Panc1 (cell line): Measurements from ENCODE around the gene CDH23. TPM values are rescaled to one million over a fixed set of nuclear protein-coding genes. Genes with fewer than 3 reads are reported as not detected.

Experiments used
- ATAC-seq: fragments of 200-7000 bp; cut with Tn5 transposase; 2 replicates; pipeline ENCODE4 v1.9.1; 2020; ENCODE audit warnings: mild to moderate bottlenecking, moderate library complexity
- BruUV-seq: library from RNA; stranded (reverse); fragments of 400-500 nt; replicated peaks from 2 replicates; lab custom pipeline; 2021; lab: Mats Ljungman, UMichigan
- CTCF ChIA-PET: fragments of 300-600 bp; sonication (Branson Sonifier 250); formaldehyde crosslinking; loops from one replicate; lab custom pipeline; 2022; ENCODE audit warnings: antibody characterized with exemption; lab: Charles Lee
- POLR2A ChIA-PET: fragments of 300-600 bp; sonication (Branson Sonifier 250); formaldehyde crosslinking; loops from one replicate; lab custom pipeline; 2022; ENCODE audit warnings: antibody characterized with exemption; lab: Charles Lee
- DNase-seq: peaks from one replicate; pipeline ENCODE4 v3.0.0-alpha.2; 2010; ENCODE audit warnings: low read depth, low spot score
- H3K27ac ChIP-seq: 2 replicates; pipeline ENCODE4 v1.5.1; 2011; ENCODE audit warnings: mild to moderate bottlenecking, low read length, inconsistent platforms
- H3K27me3 ChIP-seq: fragments of 200-500 bp; sonication (Bioruptor generic); 2 replicates; pipeline ENCODE4 v1.6.0; 2014; ENCODE audit warnings: low read length, inconsistent platforms; ENCODE audit not compliant: control insufficient read depth, insufficient read depth
- H3K36me3 ChIP-seq: fragments of 200-500 bp; sonication (Bioruptor generic); 2 replicates; pipeline ENCODE4 v1.5.1; 2014; ENCODE audit warnings: inconsistent platforms, mild to moderate bottlenecking, low read length, moderate library complexity; ENCODE audit not compliant: control insufficient read depth, insufficient read depth
- H3K4me1 ChIP-seq: 2 replicates; pipeline ENCODE4 v1.5.1; 2011; ENCODE audit warnings: inconsistent platforms, mild to moderate bottlenecking, low read length, moderate library complexity; ENCODE audit not compliant: control insufficient read depth, insufficient read depth
- H3K4me3 ChIP-seq, 2 experiments: 2 replicates each; pipeline ENCODE4 v1.5.1; 2011 to 2012; ENCODE audit warnings: low read depth in 2 of 2, low read length in 2 of 2, mild to moderate bottlenecking in 2 of 2, inconsistent platforms in 1 of 2, moderate library complexity in 1 of 2
- H3K9me3 ChIP-seq: fragments of 200-500 bp; sonication (Bioruptor generic); 2 replicates; pipeline ENCODE4 v1.5.1; 2014; ENCODE audit warnings: low read depth, mild to moderate bottlenecking, inconsistent platforms, low read length, moderate library complexity; ENCODE audit not compliant: control insufficient read depth, insufficient read depth
- CTCF ChIP-seq: fragments of 450-650 bp; IDR thresholded peaks from 2 replicates; pipeline ENCODE4 v1.5.1; 2017; ENCODE audit warnings: mild to moderate bottlenecking
- POLR2AphosphoS5 ChIP-seq: IDR thresholded peaks from 2 replicates; pipeline ENCODE4 v1.6.1; 2012; ENCODE audit warnings: mild to moderate bottlenecking, low read depth, low read length, moderate library complexity
- SIN3A ChIP-seq: IDR thresholded peaks from 2 replicates; pipeline ENCODE4 v1.6.1; 2012; ENCODE audit warnings: low read depth, mild to moderate bottlenecking, low read length, moderate library complexity, borderline replicate concordance; ENCODE audit not compliant: insufficient read depth
- TCF7L2 ChIP-seq: IDR thresholded peaks from 2 replicates; pipeline ENCODE4 v1.6.1; 2011; ENCODE audit warnings: mild to moderate bottlenecking, low read depth, low read length, inconsistent platforms
- in situ Hi-C: cut with HindIII; loops from 2 replicates; pipeline ENCODE4 v1.10.0; 2016; ENCODE audit warnings: low sequenced_read_pairs, low pct_unique_long_range_greater_than_20kb
- intact Hi-C: fragments of 100-400 bp; cut with micrococcal nuclease; formaldehyde crosslinking; loops from one replicate; pipeline ENCODE4 v1.10.0; 2022; ENCODE audit not compliant: unreplicated experiment
- total RNA-seq: library from RNA; stranded (reverse); gene quantifications from one replicate; pipeline ENCODE4 v1.2.1, GENCODE V29; 2021; ENCODE audit not compliant: unreplicated experiment
- TF ChIP-seq, protein P1 (sequence below), 2 experiments: IDR thresholded peaks; 2 replicates each; pipeline ENCODE4 v1.6.1; 2011 to 2012; ENCODE audit warnings: low read depth in 2 of 2, control low read depth in 1 of 2, low read length in 1 of 2, mild to moderate bottlenecking in 1 of 2, moderate library complexity in 1 of 2; ENCODE audit not compliant: insufficient read depth in 1 of 2

CDH23 gene
- total RNA-seq, 1 experiment from 2014 or later, result 2.7 TPM

DNA sequence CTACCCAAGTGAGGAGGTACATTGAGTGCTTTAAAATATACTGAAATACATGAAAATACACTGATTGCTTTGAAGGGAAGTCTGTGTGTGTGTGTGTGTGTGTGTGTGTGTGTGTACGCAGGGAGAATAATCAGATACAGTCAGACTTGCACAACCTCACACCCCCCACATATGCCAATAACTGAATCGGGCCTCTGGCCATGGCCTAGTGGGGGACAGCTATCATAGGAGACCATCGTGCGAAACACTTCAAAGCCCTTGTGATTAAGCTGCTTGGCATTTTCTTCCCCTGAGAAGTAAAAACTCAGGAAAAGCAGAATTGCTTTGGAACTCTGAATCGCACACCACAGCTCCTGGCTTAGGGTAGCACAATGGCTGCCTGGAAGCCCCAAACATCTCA, 187.7 kb downstream of the CDH23 start:
- in situ Hi-C loops (no loop called here), intact Hi-C loops (no loop called here)
- ATAC-seq (no peak), DNase-seq (no peak)
- TF ChIP-seq SIN3A (no peak), POLR2AphosphoS5 (no peak), CTCF (no peak), TCF7L2 (no peak)
- TF ChIP-seq, protein P1, sequence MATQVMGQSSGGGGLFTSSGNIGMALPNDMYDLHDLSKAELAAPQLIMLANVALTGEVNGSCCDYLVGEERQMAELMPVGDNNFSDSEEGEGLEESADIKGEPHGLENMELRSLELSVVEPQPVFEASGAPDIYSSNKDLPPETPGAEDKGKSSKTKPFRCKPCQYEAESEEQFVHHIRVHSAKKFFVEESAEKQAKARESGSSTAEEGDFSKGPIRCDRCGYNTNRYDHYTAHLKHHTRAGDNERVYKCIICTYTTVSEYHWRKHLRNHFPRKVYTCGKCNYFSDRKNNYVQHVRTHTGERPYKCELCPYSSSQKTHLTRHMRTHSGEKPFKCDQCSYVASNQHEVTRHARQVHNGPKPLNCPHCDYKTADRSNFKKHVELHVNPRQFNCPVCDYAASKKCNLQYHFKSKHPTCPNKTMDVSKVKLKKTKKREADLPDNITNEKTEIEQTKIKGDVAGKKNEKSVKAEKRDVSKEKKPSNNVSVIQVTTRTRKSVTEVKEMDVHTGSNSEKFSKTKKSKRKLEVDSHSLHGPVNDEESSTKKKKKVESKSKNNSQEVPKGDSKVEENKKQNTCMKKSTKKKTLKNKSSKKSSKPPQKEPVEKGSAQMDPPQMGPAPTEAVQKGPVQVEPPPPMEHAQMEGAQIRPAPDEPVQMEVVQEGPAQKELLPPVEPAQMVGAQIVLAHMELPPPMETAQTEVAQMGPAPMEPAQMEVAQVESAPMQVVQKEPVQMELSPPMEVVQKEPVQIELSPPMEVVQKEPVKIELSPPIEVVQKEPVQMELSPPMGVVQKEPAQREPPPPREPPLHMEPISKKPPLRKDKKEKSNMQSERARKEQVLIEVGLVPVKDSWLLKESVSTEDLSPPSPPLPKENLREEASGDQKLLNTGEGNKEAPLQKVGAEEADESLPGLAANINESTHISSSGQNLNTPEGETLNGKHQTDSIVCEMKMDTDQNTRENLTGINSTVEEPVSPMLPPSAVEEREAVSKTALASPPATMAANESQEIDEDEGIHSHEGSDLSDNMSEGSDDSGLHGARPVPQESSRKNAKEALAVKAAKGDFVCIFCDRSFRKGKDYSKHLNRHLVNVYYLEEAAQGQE (IDR thresholded peaks at IDR 0.05; ENCODE audit: insufficient read depth in 1 of 2, low read depth in 2 of 2, low read length in 1 of 2), result no peak
- Histone ChIP-seq H3K27me3 (peaks cover 12% of the 10 kb centered on the region), H3K27ac (no peak overlapping the region), H3K4me1 (no peaks in the 10 kb centered on the region), H3K4me3 (no peak overlapping the region), H3K9me3 (no peaks in the 10 kb centered on the region), H3K36me3 (no peaks in the 10 kb centered on the region)
- ChIA-PET CTCF (no interaction called here), POLR2A (no interaction called here)
- BruUV-seq, result no TSS peak

DNA sequence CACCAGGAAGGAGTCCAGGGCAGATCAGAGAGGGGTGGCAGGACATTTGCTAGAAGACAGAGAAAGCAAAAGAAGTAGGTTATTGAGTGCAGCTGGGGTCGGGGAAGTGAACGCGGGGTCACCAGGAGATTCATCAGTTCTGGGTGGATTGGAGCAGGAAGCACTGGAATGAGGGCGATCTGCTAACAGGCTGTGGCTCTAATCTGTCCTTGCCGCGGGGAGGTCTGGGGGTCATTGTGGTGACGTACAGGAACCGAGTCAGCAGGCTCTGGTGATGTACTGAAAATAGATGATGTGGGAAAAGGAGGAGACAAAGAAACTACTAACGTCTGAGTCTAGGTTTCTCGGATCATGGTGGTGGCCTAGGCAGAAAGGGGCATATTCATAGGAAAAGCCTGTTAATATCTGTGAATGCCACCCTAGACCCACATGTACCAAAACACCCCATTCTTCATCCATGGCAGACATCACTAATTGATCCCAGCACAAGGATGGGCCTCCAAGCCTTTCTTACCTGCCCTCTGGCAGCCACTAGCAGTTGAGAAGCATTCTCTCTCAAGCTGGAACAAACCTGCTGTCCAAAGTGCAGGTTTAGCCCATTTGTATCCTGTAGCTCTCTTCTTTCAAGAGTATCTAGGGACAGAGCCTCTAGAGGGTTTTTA, 188.3 kb downstream of the CDH23 start:
- ChIA-PET POLR2A (no interaction called here), CTCF (no interaction called here)
- peaks cover 12% of the 10 kb centered on the region for H3K27me3 ChIP-seq
- DNase-seq, result no peak
- H3K4me3 ChIP-seq, result no peak overlapping the region
- TF ChIP-seq TCF7L2 (no peak), CTCF (no peak), SIN3A (no peak), POLR2AphosphoS5 (no peak)
- TF ChIP-seq, protein P1 (IDR thresholded peaks at IDR 0.05; ENCODE audit: insufficient read depth in 1 of 2, low read depth in 2 of 2, low read length in 1 of 2), result no peak
- no peaks in the 10 kb centered on the region for H3K36me3 ChIP-seq
- intact Hi-C loops, result no loop called here
- H3K4me1 ChIP-seq, result no peaks in the 10 kb centered on the region
- in situ Hi-C loops, result no loop called here
- no peaks in the 10 kb centered on the region for H3K9me3 ChIP-seq
- BruUV-seq, result no TSS peak
- H3K27ac ChIP-seq, result no peak overlapping the region
- ATAC-seq, result no peak
